MCF 10A (cell line): ENCODE data around the gene GMIP. TPM values are rescaled to one million over a fixed set of nuclear protein-coding genes. Genes with fewer than 3 reads are reported as not detected.

Experiments used
- BruUV-seq: library from RNA; stranded (reverse); fragments of 400-500 nt; replicated peaks from 2 replicates; lab custom pipeline; 2021; lab: Mats Ljungman, UMichigan
- CTCF ChIA-PET: fragments of 300-600 bp; sonication (Branson Sonifier 250); formaldehyde crosslinking; extraction: SDS; loops from one replicate; lab custom pipeline; 2021; ENCODE audit warnings: antibody characterized with exemption, inconsistent platforms; lab: Yijun Ruan, JAX
- POLR2A ChIA-PET: fragments of 300-600, 350-650 bp; sonication (Branson Sonifier 250); formaldehyde crosslinking; extraction: SDS; loops from one replicate; lab custom pipeline; 2020; ENCODE audit warnings: antibody characterized with exemption, inconsistent platforms; lab: Yijun Ruan, JAX
- DNase-seq: peaks from one replicate; pipeline ENCODE4 v3.0.0-alpha.2; 2018; ENCODE audit not compliant: unreplicated experiment
- H3K27ac Mint-ChIP-seq: one replicate; pipeline ENCODE4 v1.8.0; 2022; ENCODE audit warnings: mild to moderate bottlenecking, low read depth, mixed read lengths; ENCODE audit not compliant: unreplicated experiment
- H3K27me3 Mint-ChIP-seq: one replicate; pipeline ENCODE4 v1.8.0; 2022; ENCODE audit warnings: mixed read lengths; ENCODE audit not compliant: insufficient read depth, unreplicated experiment
- H3K36me3 Mint-ChIP-seq: one replicate; pipeline ENCODE4 v1.8.0; 2022; ENCODE audit warnings: mild to moderate bottlenecking, moderate library complexity, mixed read lengths; ENCODE audit not compliant: insufficient read depth, unreplicated experiment
- H3K4me1 Mint-ChIP-seq: one replicate; pipeline ENCODE4 v1.8.0; 2022; ENCODE audit warnings: mixed read lengths; ENCODE audit not compliant: insufficient read depth, unreplicated experiment
- H3K4me3 Mint-ChIP-seq: one replicate; pipeline ENCODE4 v1.8.0; 2022; ENCODE audit warnings: mild to moderate bottlenecking, moderate library complexity, mixed read lengths; ENCODE audit not compliant: unreplicated experiment
- H3K9me3 Mint-ChIP-seq: one replicate; pipeline ENCODE4 v1.8.0; 2022; ENCODE audit warnings: mixed read lengths; ENCODE audit not compliant: unreplicated experiment
- CTCF ChIP-seq: fragments of 200-600 bp; IDR thresholded peaks from one replicate; pipeline ENCODE4 v1.8.0; 2022; ENCODE audit warnings: antibody characterized with exemption, mild to moderate bottlenecking; ENCODE audit not compliant: unreplicated experiment
- intact Hi-C: fragments of 100-400 bp; cut with micrococcal nuclease; formaldehyde crosslinking; loops from 2 replicates; pipeline ENCODE4 v1.14.1; 2022
- total RNA-seq: library from RNA; stranded (reverse); gene quantifications from 2 replicates; pipeline ENCODE4 v1.2.3, GENCODE V29; 2022

The GMIP gene
- total RNA-seq, 1 experiment from 2014 or later: 10.1 TPM

- no peak for TF ChIP-seq CTCF
- H3K4me1 Mint-ChIP-seq: peaks cover 12% of the 10 kb centered on the region
- ChIA-PET CTCF (no interaction called here), POLR2A (interaction anchor here (0.7 kb wide), 1 partner anchor 14 kb away, joined by 3 read pairs; no protein-coding TSS in a partner anchor)
- H3K36me3 Mint-ChIP-seq: peaks cover 4% of the 10 kb centered on the region
- DNase-seq: peak; percentile 20
- H3K27me3 Mint-ChIP-seq: no peaks in the 10 kb centered on the region
- no TSS peak for BruUV-seq
- no peak overlapping the region for H3K27ac Mint-ChIP-seq
- no peaks in the 10 kb centered on the region for H3K9me3 Mint-ChIP-seq
- peak overlapping the region; percentile 89 for H3K4me3 Mint-ChIP-seq
- intact Hi-C loops: loop anchor here (2.0 to 5.0 kb wide), 2 partner anchors 52 to 90 kb away; no protein-coding TSS in a partner anchor
Measured at GRCh38 chr19:19642506-19643157, 825 bp downstream of the GMIP start.

GRCh38 chr19:19637523-19638251 lies 5.8 kb downstream of the GMIP start:
- no peak for DNase-seq
- intact Hi-C loops: no loop called here
- ChIA-PET POLR2A (no interaction called here), CTCF (interaction anchor here (0.6 to 3.9 kb wide), 2 partner anchors 85 to 106 kb away, joined by 3 to 21 read pairs; no protein-coding TSS in a partner anchor)
- Mint-ChIP-seq H3K9me3 (no peaks in the 10 kb centered on the region), H3K27me3 (no peaks in the 10 kb centered on the region), H3K27ac (no peak overlapping the region), H3K4me1 (peaks cover 8% of the 10 kb centered on the region), H3K4me3 (no peak overlapping the region), H3K36me3 (peaks cover 12% of the 10 kb centered on the region)
- TF ChIP-seq CTCF: no peak
- BruUV-seq: no TSS peak

GRCh38 chr19:19637186-19637522 lies 6.3 kb downstream of the GMIP start:
- Mint-ChIP-seq H3K27me3 (no peaks in the 10 kb centered on the region), H3K36me3 (peaks cover 12% of the 10 kb centered on the region), H3K4me3 (no peak overlapping the region), H3K9me3 (no peaks in the 10 kb centered on the region), H3K4me1 (peaks cover 3% of the 10 kb centered on the region), H3K27ac (no peak overlapping the region)
- DNase-seq: no peak
- ChIA-PET POLR2A (no interaction called here), CTCF (interaction anchor here (0.6 to 0.7 kb wide), 2 partner anchors 84 to 1610 kb away, joined by 3 read pairs; no protein-coding TSS in a partner anchor)
- TF ChIP-seq CTCF: no peak
- intact Hi-C loops: no loop called here
- no TSS peak for BruUV-seq

- Mint-ChIP-seq H3K27me3 (no peaks in the 10 kb centered on the region), H3K4me1 (no peaks in the 10 kb centered on the region), H3K9me3 (no peaks in the 10 kb centered on the region), H3K36me3 (peaks cover 14% of the 10 kb centered on the region), H3K4me3 (no peak overlapping the region), H3K27ac (no peak overlapping the region)
- no peak for DNase-seq
- ChIA-PET CTCF (interaction anchor here (0.7 kb wide), 1 partner anchor 1610 kb away, joined by 3 read pairs; no protein-coding TSS in a partner anchor), POLR2A (no interaction called here)
- no TSS peak for BruUV-seq
- intact Hi-C loops: no loop called here
- TF ChIP-seq CTCF: no peak
Measured at GRCh38 chr19:19636573-19637185, 6.8 kb downstream of the GMIP start.
